Smooth muscle cell (in vitro differentiated cells): ENCODE measurements around the gene PDCD5. TPM values are rescaled to one million over a fixed set of nuclear protein-coding genes. Genes with fewer than 3 reads are reported as not detected.
"Not testable (repeated sequence)": the region's sequence is repeated elsewhere in the genome, so short reads cannot be mapped to it uniquely, and the experiment has no call there.

Experiments
- DNase-seq: peaks from one replicate; lab custom pipeline; 2025; ENCODE audit not compliant: unreplicated experiment; lab: John Stamatoyannopoulos, UW
- H2AFZ ChIP-seq: fragments of 200-600 bp; sonication (generic); 2 replicates; pipeline ENCODE4 v1.6.0; 2016; ENCODE audit warnings: antibody characterized with exemption, low read depth, mild to moderate bottlenecking
- H3F3A ChIP-seq: fragments of 200-600 bp; sonication (generic); 2 replicates; pipeline ENCODE4 v1.6.0; 2017; ENCODE audit warnings: antibody characterized with exemption, low read depth
- H3K27ac ChIP-seq: fragments of 200-600 bp; sonication (generic); 2 replicates; pipeline ENCODE4 v1.5.1; 2016; ENCODE audit warnings: low read depth, mild to moderate bottlenecking
- H3K27me3 ChIP-seq: fragments of 200-600 bp; sonication (generic); 2 replicates; pipeline ENCODE4 v1.6.1; 2016; ENCODE audit warnings: low read depth, mild to moderate bottlenecking
- H3K36me3 ChIP-seq: fragments of 200-600 bp; sonication (generic); 2 replicates; pipeline ENCODE4 v1.5.1; 2016; ENCODE audit warnings: low read depth
- H3K4me1 ChIP-seq: fragments of 200-600 bp; sonication (generic); 2 replicates; pipeline ENCODE4 v1.5.1; 2016; ENCODE audit warnings: low read depth
- H3K4me2 ChIP-seq: fragments of 200-600 bp; sonication (generic); 2 replicates; pipeline ENCODE4 v1.6.0; 2016; ENCODE audit warnings: mild to moderate bottlenecking
- H3K4me3 ChIP-seq: fragments of 200-600 bp; sonication (generic); 2 replicates; pipeline ENCODE4 v1.5.1; 2016; ENCODE audit warnings: mild to moderate bottlenecking
- H3K79me2 ChIP-seq: fragments of 200-600 bp; sonication (generic); 2 replicates; pipeline ENCODE4 v1.6.0; 2016; ENCODE audit warnings: low read depth, mild to moderate bottlenecking
- H3K9ac ChIP-seq: fragments of 200-600 bp; sonication (generic); 2 replicates; pipeline ENCODE4 v1.6.0; 2016; ENCODE audit warnings: low read depth
- H3K9me3 ChIP-seq: fragments of 200-600 bp; sonication (generic); replicated peaks from 2 replicates; pipeline ENCODE4 v1.5.1; 2016; ENCODE audit warnings: low read depth
- H4K20me1 ChIP-seq: fragments of 200-600 bp; sonication (generic); 2 replicates; pipeline ENCODE4 v1.6.0; 2016; ENCODE audit warnings: low read depth
- CTCF ChIP-seq: fragments of 200-600 bp; sonication (generic); IDR thresholded peaks from 2 replicates; pipeline ENCODE4 v1.5.1; 2017; ENCODE audit warnings: borderline replicate concordance, mild to moderate bottlenecking, antibody characterized with exemption; ENCODE audit not compliant: insufficient read depth, poor library complexity, severe bottlenecking
- WGBS: methylation state at CpG from one replicate; pipeline ENCODE4 v1.1.7; 2016; ENCODE audit warnings: low lambda C conversion rate; 5-methylcytosine and 5-hydroxymethylcytosine counted together
- polyA plus RNA-seq: library from polyadenylated mRNA; unstranded; fragments of >200 nt; fragmentation: Nextera tagmentation; extraction: Ambion mirVana; gene quantifications from 2 replicates; pipeline ENCODE4 v1.2.1, GENCODE V29; 2016
- total RNA-seq: library from RNA; depleted of rRNA; stranded (reverse); fragments of >200 nt; gene quantifications from 2 replicates; pipeline ENCODE4 v1.2.3, GENCODE V29; 2014

PDCD5 gene
- total and polyA plus RNA-seq, 2 experiments from 2014 or later = 131 to 220 TPM

- Histone ChIP-seq H3K27ac (no peak overlapping the region), H4K20me1 (no peaks in the 10 kb centered on the region), H3K27me3 (no peaks in the 10 kb centered on the region), H3K4me3 (no peak overlapping the region), H2AFZ (no peak overlapping the region), H3K79me2 (no peaks in the 10 kb centered on the region), H3K9ac (no peak overlapping the region), H3K36me3 (no peaks in the 10 kb centered on the region), H3K4me2 (no peak overlapping the region), H3F3A (no peaks in the 10 kb centered on the region), H3K4me1 (no peaks in the 10 kb centered on the region), H3K9me3 (no peaks in the 10 kb centered on the region)
- no peak for DNase-seq
- no peak for TF ChIP-seq CTCF
- 82% methylated on average over 3 of the region's 3 CpGs for WGBS
Observed at GRCh38 chr19:32573492-32573794, 7.5 kb upstream of the PDCD5 start.

GRCh38 chr19:32576790-32577189 lies 4.2 kb upstream of the PDCD5 start:
- Histone ChIP-seq H3K79me2 (peaks cover 7% of the 10 kb centered on the region), H3K4me2 (no peak overlapping the region), H3K4me3 (no peak overlapping the region), H3K27me3 (peaks cover 4% of the 10 kb centered on the region), H4K20me1 (no peaks in the 10 kb centered on the region), H2AFZ (no peak overlapping the region), H3K9ac (no peak overlapping the region), H3F3A (no peaks in the 10 kb centered on the region), H3K36me3 (no peaks in the 10 kb centered on the region), H3K9me3 (no peaks in the 10 kb centered on the region), H3K27ac (no peak overlapping the region), H3K4me1 (no peaks in the 10 kb centered on the region)
- DNase-seq = no peak
- no peak for TF ChIP-seq CTCF
- WGBS = 83% methylated on average over 1 of the region's 1 CpG

- Histone ChIP-seq H3K9me3 (no peaks in the 10 kb centered on the region), H3K4me3 (peak overlapping the region; percentile 87), H3K4me2 (peak overlapping the region; percentile 94), H3K4me1 (no peaks in the 10 kb centered on the region), H3K27ac (no peak overlapping the region), H3F3A (no peaks in the 10 kb centered on the region), H3K36me3 (peaks cover 8% of the 10 kb centered on the region), H2AFZ (peak overlapping the region; percentile 91), H3K27me3 (peaks cover 4% of the 10 kb centered on the region), H3K9ac (peak overlapping the region; percentile 23), H4K20me1 (peaks cover 12% of the 10 kb centered on the region), H3K79me2 (peaks cover 29% of the 10 kb centered on the region)
- no peak for TF ChIP-seq CTCF
- no peak for DNase-seq
- WGBS = 28% methylated on average over 22 of the region's 22 CpGs
Observed at GRCh38 chr19:32580353-32580900, 563 bp upstream of the PDCD5 start.

GRCh38 chr19:32581705-32582179 lies 752 bp downstream of the PDCD5 start:
- H3F3A ChIP-seq = no peaks in the 10 kb centered on the region
- WGBS = 11% methylated on average over 27 of the region's 27 CpGs
- DNase-seq = no peak
- H3K4me2 ChIP-seq = peak overlapping the region; percentile 94
- H3K9me3 ChIP-seq = no peaks in the 10 kb centered on the region
- H3K79me2 ChIP-seq = peaks cover 29% of the 10 kb centered on the region
- peaks cover 18% of the 10 kb centered on the region for H3K36me3 ChIP-seq
- H3K27me3 ChIP-seq = peaks cover 4% of the 10 kb centered on the region
- H4K20me1 ChIP-seq = peaks cover 12% of the 10 kb centered on the region
- peak overlapping the region; percentile 71 for H3K27ac ChIP-seq
- H3K4me1 ChIP-seq = no peaks in the 10 kb centered on the region
- peak overlapping the region; percentile 91 for H2AFZ ChIP-seq
- peak overlapping the region; percentile 87 for H3K4me3 ChIP-seq
- H3K9ac ChIP-seq = peak overlapping the region; percentile 92
- TF ChIP-seq CTCF = no peak

GRCh38 chr19:32587747-32588504 lies 6.9 kb downstream of the PDCD5 start:
- not testable (repeated sequence) for H2AFZ ChIP-seq, H3F3A ChIP-seq, H3K9ac ChIP-seq, H3K27ac ChIP-seq, H3K4me3 ChIP-seq, H4K20me1 ChIP-seq, H3K4me2 ChIP-seq, DNase-seq, H3K27me3 ChIP-seq, H3K9me3 ChIP-seq, H3K4me1 ChIP-seq
- 89% methylated on average over 6 of the region's 8 CpGs for WGBS
- Histone ChIP-seq H3K36me3 (peaks cover 28% of the 10 kb centered on the region), H3K79me2 (peaks cover 15% of the 10 kb centered on the region)
